H1 (cell line): ENCODE data around the gene SLC52A3. TPM values are rescaled to one million over a fixed set of nuclear protein-coding genes. Genes with fewer than 3 reads are reported as not detected.

ENCODE experiments used
- ATF3 ChIP-seq: IDR thresholded peaks from 2 replicates; pipeline ENCODE4 v1.6.1; 2011; ENCODE audit warnings: low read depth, mild to moderate bottlenecking, low read length; ENCODE audit not compliant: insufficient read depth
- CHD7 ChIP-seq: fragments of 300-600 bp; sonication (generic); IDR thresholded peaks from 2 replicates; pipeline ENCODE4 v1.7.1; 2012; ENCODE audit warnings: low read length, moderate library complexity, mild to moderate bottlenecking, inconsistent platforms; ENCODE audit not compliant: insufficient replicate concordance
- EGR1 ChIP-seq: IDR thresholded peaks from 2 replicates; pipeline ENCODE4 v1.6.1; 2011; ENCODE audit warnings: low read depth, low read length, borderline replicate concordance
- HDAC2 ChIP-seq, 2 experiments: fragments of 300-600 bp in 1 of 2; sonication (generic) in 1 of 2; IDR thresholded peaks; 2 replicates each; pipeline ENCODE4 v1.6.1; 2011 to 2012; ENCODE audit warnings: low read depth in 2 of 2, low read length in 2 of 2, mild to moderate bottlenecking in 2 of 2, moderate library complexity in 2 of 2, borderline replicate concordance in 1 of 2, inconsistent platforms in 1 of 2
- MAFK ChIP-seq: IDR thresholded peaks from 2 replicates; pipeline ENCODE4 v1.6.1; 2012; ENCODE audit warnings: low read depth, mild to moderate bottlenecking, improper control_type of control experiment, low read length
- MAX ChIP-seq: IDR thresholded peaks from 2 replicates; pipeline ENCODE4 v1.6.1; 2012; ENCODE audit warnings: inconsistent platforms
- SP4 ChIP-seq: IDR thresholded peaks from 2 replicates; pipeline ENCODE4 v1.6.1; 2012; ENCODE audit warnings: low read length, inconsistent platforms
- ZNF274 ChIP-seq: IDR thresholded peaks from 2 replicates; pipeline ENCODE4 v1.7.0; 2012; ENCODE audit warnings: low read length, borderline replicate concordance; ENCODE audit errors: extremely low read depth
- polyA plus RNA-seq, 7 experiments: library from polyadenylated mRNA; depleted of rRNA in 3 of 7; stranded (reverse) in 5 of 7; unstranded in 2 of 7; fragments of >200 nt in 5 of 7; fragments of 200-250 nt in 2 of 7; gene quantifications; 1 replicate in 5 of 7; 2 replicates in 1 of 7; 4 replicates in 1 of 7; pipeline versions ENCODE4 v1.2.1 to v1.2.3, GENCODE V29; 2011 to 2013; ENCODE audit warnings: missing spikeins in 2 of 7, mixed read lengths in 2 of 7
- total RNA-seq: library from RNA; stranded (reverse); fragmentation: NEBNext Ultra II Directional; extraction: Animal tissue kit (Norgen Biotek cat#: 25700); gene quantifications from 2 replicates; pipeline ENCODE4 v1.2.1, GENCODE V29; 2021

SLC52A3 gene
- total and polyA plus RNA-seq, 2 of the 8 experiments (the other 6 are each of a cell fraction or from before 2014, with no cell fraction given): 2.3 to 4.2 TPM

- no peak for TF ChIP-seq CHD7
- no peak for TF ChIP-seq MAFK
- TF ChIP-seq ZNF274: no peak
- no peak for TF ChIP-seq MAX
- no peak for TF ChIP-seq ATF3
- no peak for TF ChIP-seq EGR1
- TF ChIP-seq SP4: no peak
- no peak for TF ChIP-seq HDAC2 (IDR thresholded peaks at IDR 0.05; ENCODE audit: borderline replicate concordance in 1 of 2, low read depth in 2 of 2, low read length in 2 of 2)
These were observed 11.5 kb upstream of the SLC52A3 start (continued) for GRCh38 chr20:779771-780170.
